IgD-negative memory B cell (primary cell): ENCODE results near the gene TNIK. TPM values are rescaled to one million over a fixed set of nuclear protein-coding genes. Genes with fewer than 3 reads are reported as not detected.
"Not testable (repeated sequence)": the region's sequence is repeated elsewhere in the genome, so short reads cannot be mapped to it uniquely, and the experiment has no call there.

ENCODE experiments used
- H3K27ac Mint-ChIP-seq, 3 donors: one replicate each; pipeline ENCODE4 v1.8.0; 2020 to 2022; ENCODE audit warnings: mild to moderate bottlenecking in 3 of 3, mixed read lengths in 3 of 3, moderate library complexity in 1 of 3
- H3K27me3 Mint-ChIP-seq: one replicate; pipeline ENCODE4 v1.8.0; 2021; ENCODE audit warnings: mixed read lengths
- H3K36me3 Mint-ChIP-seq: one replicate; pipeline ENCODE4 v1.8.0; 2020; ENCODE audit warnings: mild to moderate bottlenecking, mixed read lengths
- H3K4me1 Mint-ChIP-seq, 3 donors: one replicate each; pipeline ENCODE4 v1.8.0; 2020 to 2022; ENCODE audit warnings: mixed read lengths in 3 of 3, mild to moderate bottlenecking in 1 of 3
- H3K4me3 Mint-ChIP-seq, 4 donors: one replicate each; pipeline ENCODE4 v1.8.0; 2020 to 2022; ENCODE audit warnings: mild to moderate bottlenecking in 4 of 4, mixed read lengths in 4 of 4, moderate library complexity in 3 of 4
- H3K9me3 Mint-ChIP-seq, 3 donors: one replicate each; pipeline ENCODE4 v1.8.0; 2020 to 2021; ENCODE audit warnings: mixed read lengths in 3 of 3, mild to moderate bottlenecking in 1 of 3
- polyA plus RNA-seq: library from polyadenylated mRNA; unstranded; fragments of 300-500 nt; fragmentation: Illumina TruSeq; gene quantifications from one replicate; pipeline ENCODE4 v1.2.3, GENCODE V29; 2021

The TNIK gene
- polyA plus RNA-seq, 1 donor from 2014 or later = 3.0 TPM

- peaks cover 5% of the 10 kb centered on the region for H3K36me3 Mint-ChIP-seq
- no peak overlapping the region for H3K4me3 Mint-ChIP-seq
- peaks cover 2% of the 10 kb centered on the region for H3K27me3 Mint-ChIP-seq
- peaks cover 0 to 3% (median 0%) of the 10 kb centered on the region in 3 donors for H3K4me1 Mint-ChIP-seq
- H3K9me3 Mint-ChIP-seq = no peaks in the 10 kb centered on the region
- H3K27ac Mint-ChIP-seq = no peak overlapping the region
Measured at GRCh38 chr3:171369156-171369555, 91.0 kb downstream of the TNIK start.

DNA sequence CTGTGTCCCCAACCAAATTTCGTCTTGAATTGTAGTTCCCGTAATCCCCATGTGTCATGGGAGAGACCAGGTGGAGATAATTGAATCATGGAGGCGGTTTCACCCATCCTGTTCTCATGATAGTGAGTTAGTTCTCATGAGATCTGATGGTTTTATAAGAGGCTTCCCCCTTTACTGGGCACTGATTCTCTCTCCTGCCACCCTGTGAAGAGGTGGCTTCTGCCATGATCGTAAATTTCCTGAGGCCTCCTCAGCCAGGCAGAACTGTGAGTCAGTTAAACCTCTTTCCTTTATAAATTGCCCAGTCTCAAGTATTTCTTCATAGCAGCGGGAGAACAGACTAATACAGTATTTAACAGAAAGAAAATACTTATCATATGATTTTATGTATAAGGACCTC, 93.5 kb downstream of the TNIK start:
- H3K27ac Mint-ChIP-seq, H3K9me3 Mint-ChIP-seq, H3K36me3 Mint-ChIP-seq, H3K4me3 Mint-ChIP-seq, H3K4me1 Mint-ChIP-seq, H3K27me3 Mint-ChIP-seq: not testable (repeated sequence)

DNA sequence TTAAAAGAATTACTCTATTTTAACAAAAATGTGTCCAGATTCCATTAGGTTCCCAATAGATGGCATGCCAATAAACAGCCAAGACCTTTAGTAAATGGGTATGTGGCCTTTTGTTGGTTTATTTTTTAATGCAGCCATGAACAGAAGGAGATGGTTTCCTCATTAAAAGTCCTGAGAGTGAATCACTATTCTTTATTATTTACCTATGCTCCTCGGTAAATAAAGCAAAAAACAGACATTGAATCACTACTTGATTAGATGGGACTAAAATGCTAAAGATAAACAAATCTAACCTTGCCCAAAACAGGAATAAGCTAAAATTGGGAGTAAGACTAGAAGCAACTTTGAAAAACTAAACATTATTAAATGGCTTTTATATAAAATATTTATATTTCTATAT, 94.2 kb downstream of the TNIK start:
- no peaks in the 10 kb centered on the region for H3K9me3 Mint-ChIP-seq
- peaks cover 2% of the 10 kb centered on the region for H3K27me3 Mint-ChIP-seq
- no peaks in the 10 kb centered on the region for H3K4me1 Mint-ChIP-seq
- no peak overlapping the region for H3K4me3 Mint-ChIP-seq
- peaks cover 3% of the 10 kb centered on the region for H3K36me3 Mint-ChIP-seq
- no peak overlapping the region for H3K27ac Mint-ChIP-seq

DNA sequence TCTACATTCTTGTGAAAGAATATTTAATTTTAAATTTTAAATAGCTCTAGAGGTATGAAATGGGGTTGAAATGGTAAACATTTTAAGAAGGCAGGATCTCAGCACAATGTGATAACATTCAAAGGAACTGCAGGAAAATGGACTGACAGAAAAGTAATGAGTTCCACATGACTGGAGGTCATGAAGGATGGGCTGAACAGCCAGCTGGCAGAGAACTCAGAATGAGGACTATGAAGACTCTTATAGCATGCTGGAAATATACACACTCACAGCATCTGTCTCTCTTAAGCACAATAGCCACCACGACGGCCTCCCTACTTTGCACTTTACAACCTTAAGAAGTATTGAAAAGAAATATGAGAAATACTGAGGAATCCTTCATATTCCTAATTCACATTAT, 94.7 kb downstream of the TNIK start:
- H3K4me3 Mint-ChIP-seq = no peak overlapping the region
- H3K9me3 Mint-ChIP-seq = no peaks in the 10 kb centered on the region
- H3K27me3 Mint-ChIP-seq = peaks cover 2% of the 10 kb centered on the region
- no peaks in the 10 kb centered on the region for H3K4me1 Mint-ChIP-seq
- H3K36me3 Mint-ChIP-seq = peaks cover 3% of the 10 kb centered on the region
- no peak overlapping the region for H3K27ac Mint-ChIP-seq

DNA sequence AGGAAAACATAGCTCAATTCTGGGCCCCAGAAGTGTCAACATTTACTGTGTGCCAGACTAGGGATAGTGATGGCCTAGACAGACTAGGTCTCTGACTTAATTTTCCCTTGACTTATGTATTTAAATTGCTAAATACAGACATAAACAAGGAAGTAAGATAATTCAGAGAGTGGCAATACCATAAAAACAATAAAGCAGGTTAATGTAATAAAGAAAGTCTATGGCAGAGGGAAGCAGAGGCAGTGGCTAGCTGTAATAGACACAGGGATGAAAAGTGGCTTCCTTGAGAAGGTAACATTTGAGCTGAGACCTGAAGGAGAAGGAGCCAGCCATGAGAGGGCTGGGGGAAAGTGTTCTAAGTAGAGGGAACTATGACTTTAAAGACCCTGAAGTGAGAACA, 95.7 kb downstream of the TNIK start:
- Mint-ChIP-seq H3K27me3 (no peaks in the 10 kb centered on the region), H3K4me1 (no peaks in the 10 kb centered on the region), H3K36me3 (peaks cover 3% of the 10 kb centered on the region), H3K27ac (no peak overlapping the region), H3K9me3 (no peaks in the 10 kb centered on the region), H3K4me3 (no peak overlapping the region)

GRCh38 chr3:171363202-171363601, 97.0 kb downstream of the TNIK start:
- Mint-ChIP-seq H3K27ac (no peak overlapping the region), H3K4me3 (no peak overlapping the region)

DNA sequence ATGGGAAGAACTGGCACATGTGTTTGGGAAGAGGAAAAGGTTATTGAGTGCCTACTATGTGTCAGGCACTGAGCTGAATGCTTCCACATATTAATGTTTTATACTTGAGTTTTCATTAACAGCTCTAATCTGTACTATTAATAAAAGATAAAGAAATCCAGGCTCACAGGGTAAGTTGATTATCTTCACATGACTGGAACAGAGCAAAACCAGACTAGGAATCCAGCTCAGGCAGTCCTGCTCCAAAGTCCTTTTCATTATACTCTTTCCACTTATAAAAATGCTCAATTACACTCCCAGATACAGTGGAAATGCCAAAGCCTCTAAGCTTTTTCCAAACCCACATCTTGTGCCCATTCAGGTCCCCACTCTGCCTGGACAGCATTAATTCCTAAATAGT, 97.6 kb downstream of the TNIK start:
- Mint-ChIP-seq H3K27ac (no peak overlapping the region), H3K4me3 (no peak overlapping the region)

More at GRCh38 chr3:171363202-171363601, 97.0 kb downstream of the TNIK start:
- H3K4me1 Mint-ChIP-seq = peaks cover 0 to 3% (median 0%) of the 10 kb centered on the region in 3 donors
- peaks cover 3% of the 10 kb centered on the region for H3K36me3 Mint-ChIP-seq
- H3K27me3 Mint-ChIP-seq = no peaks in the 10 kb centered on the region
- no peaks in the 10 kb centered on the region for H3K9me3 Mint-ChIP-seq

DNA sequence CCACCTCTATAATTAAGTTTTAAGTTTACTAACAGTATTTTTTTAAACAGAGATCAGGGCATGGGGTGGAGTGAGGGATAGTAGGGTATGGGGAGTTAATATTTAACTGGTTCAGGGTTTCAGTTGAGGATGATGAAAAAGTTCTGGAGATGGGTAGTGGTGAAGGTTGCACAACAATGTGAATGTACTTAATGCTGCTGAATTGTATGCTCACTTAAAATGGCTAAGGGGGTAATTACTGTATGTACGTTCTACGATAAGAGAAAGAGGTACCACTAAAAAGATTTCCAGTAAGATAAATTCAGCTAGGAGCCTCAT, 101.4 kb downstream of the TNIK start:
- no peaks in the 10 kb centered on the region for H3K9me3 Mint-ChIP-seq
- no peak overlapping the region for H3K27ac Mint-ChIP-seq
- H3K4me3 Mint-ChIP-seq = no peak overlapping the region
- no peaks in the 10 kb centered on the region for H3K27me3 Mint-ChIP-seq
- no peaks in the 10 kb centered on the region for H3K36me3 Mint-ChIP-seq
- peaks cover 0 to 3% (median 0%) of the 10 kb centered on the region in 3 donors for H3K4me1 Mint-ChIP-seq

More for the DNA sequence above, 97.6 kb downstream of the TNIK start:
- no peaks in the 10 kb centered on the region for H3K27me3 Mint-ChIP-seq
- no peaks in the 10 kb centered on the region for H3K9me3 Mint-ChIP-seq
- peaks cover 0 to 3% (median 0%) of the 10 kb centered on the region in 3 donors for H3K4me1 Mint-ChIP-seq
- H3K36me3 Mint-ChIP-seq = peaks cover 3% of the 10 kb centered on the region

GRCh38 chr3:171358181-171358880, 101.9 kb downstream of the TNIK start:
- no peaks in the 10 kb centered on the region for H3K36me3 Mint-ChIP-seq

GRCh38 chr3:171357721-171358120, 102.5 kb downstream of the TNIK start:
- Mint-ChIP-seq H3K27ac (no peak overlapping the region), H3K27me3 (no peaks in the 10 kb centered on the region), H3K36me3 (no peaks in the 10 kb centered on the region), H3K9me3 (no peaks in the 10 kb centered on the region), H3K4me1 (peaks cover 0 to 3% (median 0%) of the 10 kb centered on the region in 3 donors), H3K4me3 (no peak overlapping the region)

More at GRCh38 chr3:171358181-171358880, 101.9 kb downstream of the TNIK start:
- Mint-ChIP-seq H3K4me1 (peaks cover 0 to 3% (median 0%) of the 10 kb centered on the region in 3 donors), H3K27ac (no peak overlapping the region), H3K9me3 (no peaks in the 10 kb centered on the region), H3K27me3 (no peaks in the 10 kb centered on the region), H3K4me3 (no peak overlapping the region)

- Mint-ChIP-seq H3K27ac (no peak overlapping the region), H3K4me3 (no peak overlapping the region), H3K4me1 (peaks cover 0 to 3% (median 0%) of the 10 kb centered on the region in 3 donors)
Measured at GRCh38 chr3:171356251-171356650, 104.0 kb downstream of the TNIK start.

GRCh38 chr3:171354706-171355582, 105.3 kb downstream of the TNIK start:
- Mint-ChIP-seq H3K4me3 (no peak overlapping the region), H3K36me3 (no peaks in the 10 kb centered on the region), H3K4me1 (peaks cover 2 to 5% (median 3%) of the 10 kb centered on the region in 3 donors), H3K27ac (peak overlapping the region in 1 of 3 donors; percentile 63), H3K27me3 (no peaks in the 10 kb centered on the region), H3K9me3 (no peaks in the 10 kb centered on the region)

More at GRCh38 chr3:171356251-171356650, 104.0 kb downstream of the TNIK start:
- no peaks in the 10 kb centered on the region for H3K36me3 Mint-ChIP-seq
- H3K27me3 Mint-ChIP-seq = no peaks in the 10 kb centered on the region
- H3K9me3 Mint-ChIP-seq = no peaks in the 10 kb centered on the region

- peaks cover 3 to 8% (median 4%) of the 10 kb centered on the region in 3 donors for H3K4me1 Mint-ChIP-seq
- H3K27me3 Mint-ChIP-seq = no peaks in the 10 kb centered on the region
- H3K27ac Mint-ChIP-seq = peak overlapping the region in 1 of 3 donors; percentile 63
- H3K36me3 Mint-ChIP-seq = no peaks in the 10 kb centered on the region
- no peak overlapping the region for H3K4me3 Mint-ChIP-seq
- H3K9me3 Mint-ChIP-seq = no peaks in the 10 kb centered on the region
Measured at GRCh38 chr3:171354049-171354705, 106.0 kb downstream of the TNIK start.

- no peaks in the 10 kb centered on the region for H3K27me3 Mint-ChIP-seq
- H3K4me1 Mint-ChIP-seq = peaks cover 0 to 9% (median 4%) of the 10 kb centered on the region in 3 donors
- H3K9me3 Mint-ChIP-seq = no peaks in the 10 kb centered on the region
- H3K27ac Mint-ChIP-seq = no peak overlapping the region
- H3K36me3 Mint-ChIP-seq = no peaks in the 10 kb centered on the region
- H3K4me3 Mint-ChIP-seq = no peak overlapping the region
Measured at GRCh38 chr3:171353423-171353822, 106.8 kb downstream of the TNIK start.

GRCh38 chr3:171352387-171352935, 107.7 kb downstream of the TNIK start:
- Mint-ChIP-seq H3K27me3 (no peaks in the 10 kb centered on the region), H3K36me3 (no peaks in the 10 kb centered on the region), H3K4me1 (peaks cover 3 to 16% (median 8%) of the 10 kb centered on the region in 3 donors), H3K27ac (no peak overlapping the region), H3K9me3 (no peaks in the 10 kb centered on the region), H3K4me3 (no peak overlapping the region)
